H1 (cell line): Measurements from ENCODE around the gene CTIF. TPM values are rescaled to one million over a fixed set of nuclear protein-coding genes. Genes with fewer than 3 reads are reported as not detected.

Experiments
- CTCF ChIA-PET: fragments of 300-600 bp; sonication (Branson Sonifier 250); formaldehyde crosslinking; loops from one replicate; lab custom pipeline; 2021; ENCODE audit not compliant: partially characterized antibody; lab: Charles Lee
- POLR2A ChIA-PET: fragments of 300-600 bp; sonication (Branson Sonifier 250); formaldehyde crosslinking; loops from one replicate; lab custom pipeline; 2021; ENCODE audit warnings: inconsistent platforms; ENCODE audit not compliant: partially characterized antibody; lab: Charles Lee
- DNase-seq, 2 experiments: peaks; one replicate each; pipeline versions ENCODE4 v3.0.0 to v3.0.0-alpha.2; 2010 to 2022; ENCODE audit warnings: low spot score in 2 of 2, low read depth in 1 of 2, mixed read lengths in 1 of 2
- FAIRE-seq: peaks from 2 replicates; lab custom pipeline; 2011; peaks lifted over from hg19 to GRCh38; lab: Jason Lieb, UNC
- H2AFZ ChIP-seq: 2 replicates; pipeline ENCODE4 v1.8.1; 2012; ENCODE audit warnings: low read length, inconsistent platforms
- H2AK5ac ChIP-seq: 2 replicates; pipeline ENCODE4 v1.6.1; 2013; ENCODE audit warnings: low read depth, low read length
- H2BK120ac ChIP-seq: replicated peaks from 2 replicates; pipeline ENCODE3; 2013; ENCODE audit warnings: low read depth, low read length, inconsistent platforms
- H2BK12ac ChIP-seq: 2 replicates; pipeline ENCODE4 v1.6.1; 2013; ENCODE audit warnings: low read depth, low read length
- H2BK15ac ChIP-seq: 2 replicates; pipeline ENCODE4 v1.6.1; 2013; ENCODE audit warnings: low read length
- H2BK20ac ChIP-seq: 2 replicates; pipeline ENCODE4 v1.6.1; 2013; ENCODE audit warnings: low read length
- H2BK5ac ChIP-seq: 2 replicates; pipeline ENCODE4 v1.6.1; 2013; ENCODE audit warnings: low read depth, low read length
- H3K14ac ChIP-seq: 2 replicates; pipeline ENCODE4 v1.6.1; 2013; ENCODE audit warnings: inconsistent platforms; ENCODE audit not compliant: insufficient read length
- H3K18ac ChIP-seq: 2 replicates; pipeline ENCODE4 v1.6.1; 2013; ENCODE audit warnings: low read length; ENCODE audit errors: extremely low read depth
- H3K23ac ChIP-seq: 2 replicates; pipeline ENCODE4 v1.6.1; 2013; ENCODE audit warnings: inconsistent platforms; ENCODE audit not compliant: insufficient read length
- H3K23me2 ChIP-seq: 2 replicates; pipeline ENCODE4 v1.6.1; 2013; ENCODE audit warnings: low read depth, low read length
- H3K27ac ChIP-seq: 2 replicates; pipeline ENCODE4 v1.6.1; 2011; ENCODE audit warnings: low read depth, low read length, inconsistent platforms
- H3K27me3 ChIP-seq, 4 experiments: replicated peaks in 1 of 4; 1 replicate in 1 of 4; 2 replicates in 3 of 4; pipeline versions ENCODE4 v1.6.1 to v1.8.1; 2011 to 2013; ENCODE audit warnings: low read length in 3 of 4, mild to moderate bottlenecking in 3 of 4, inconsistent platforms in 2 of 4, mixed read lengths in 2 of 4, moderate library complexity in 1 of 4; ENCODE audit not compliant: control insufficient read depth in 3 of 4, insufficient read depth in 3 of 4; ENCODE audit errors: extremely low read depth in 1 of 4
- H3K36me3 ChIP-seq, 4 experiments: 2 replicates each; pipeline versions ENCODE4 v1.6.1 to v1.8.1; 2011 to 2013; ENCODE audit warnings: mild to moderate bottlenecking in 4 of 4, low read length in 3 of 4, moderate library complexity in 2 of 4, control low read depth in 1 of 4, inconsistent platforms in 1 of 4; ENCODE audit not compliant: insufficient read depth in 4 of 4, control insufficient read depth in 2 of 4
- H3K4ac ChIP-seq: replicated peaks from 2 replicates; pipeline ENCODE3; 2013; ENCODE audit warnings: low read length, low read depth, mixed read lengths, inconsistent platforms; ENCODE audit not compliant: insufficient read length
- H3K4me1 ChIP-seq, 4 experiments: replicated peaks in 1 of 4; 1 replicate in 1 of 4; 2 replicates in 3 of 4; pipeline versions ENCODE4 v1.6.1 to v1.8.1; 2011 to 2013; ENCODE audit warnings: low read length in 3 of 4, inconsistent platforms in 2 of 4, mixed read lengths in 1 of 4; ENCODE audit not compliant: insufficient read depth in 4 of 4, control insufficient read depth in 3 of 4
- H3K4me2 ChIP-seq, 2 experiments: 2 replicates each; pipeline versions ENCODE4 v1.6.1 to v1.8.1; 2011 to 2013; ENCODE audit warnings: low read depth in 2 of 2, low read length in 2 of 2, control low read depth in 1 of 2, inconsistent platforms in 1 of 2, mild to moderate bottlenecking in 1 of 2; ENCODE audit not compliant: insufficient read depth in 1 of 2
- H3K4me3 ChIP-seq, 4 experiments: fragments of 200-600, 300-600 bp in 1 of 4; sonication (generic), shearing (Covaris generic), sonication (Bioruptor Twin) in 1 of 4; 2 replicates each; pipeline versions ENCODE4 v1.5.1 to v1.8.1; 2011 to 2016; ENCODE audit warnings: low read length in 4 of 4, low read depth in 3 of 4, control low read depth in 2 of 4, inconsistent platforms in 2 of 4, mild to moderate bottlenecking in 2 of 4, mixed read lengths in 1 of 4, moderate library complexity in 1 of 4; ENCODE audit not compliant: insufficient read depth in 2 of 4; ENCODE audit errors: extremely low read depth in 1 of 4
- H3K56ac ChIP-seq: replicated peaks from 2 replicates; pipeline ENCODE3; 2013; ENCODE audit warnings: low read depth, mild to moderate bottlenecking, mixed read lengths, low read length, inconsistent platforms; ENCODE audit not compliant: insufficient read length
- H3K79me1 ChIP-seq: 2 replicates; pipeline ENCODE4 v1.6.1; 2013; ENCODE audit warnings: low read depth, low read length, control low read depth
- H3K79me2 ChIP-seq, 2 experiments: 2 replicates each; pipeline versions ENCODE4 v1.6.1 to v1.8.1; 2012 to 2013; ENCODE audit warnings: low read length in 2 of 2, mild to moderate bottlenecking in 2 of 2, inconsistent platforms in 1 of 2; ENCODE audit not compliant: insufficient read depth in 2 of 2, control insufficient read depth in 1 of 2
- H3K9ac ChIP-seq, 4 experiments: replicated peaks in 1 of 4; 1 replicate in 1 of 4; 2 replicates in 3 of 4; pipeline versions ENCODE4 v1.6.1 to v1.8.1; 2011 to 2013; ENCODE audit warnings: low read depth in 3 of 4, low read length in 3 of 4, control low read depth in 2 of 4, mild to moderate bottlenecking in 2 of 4, moderate library complexity in 2 of 4, inconsistent platforms in 1 of 4; ENCODE audit errors: extremely low read depth in 1 of 4
- H3K9me3 ChIP-seq, 2 experiments: 2 replicates each; pipeline versions ENCODE4 v1.6.1 to v1.8.1; 2012 to 2013; ENCODE audit warnings: mild to moderate bottlenecking in 2 of 2, moderate library complexity in 2 of 2, control low read depth in 1 of 2, inconsistent platforms in 1 of 2, low read depth in 1 of 2, low read length in 1 of 2, mixed read lengths in 1 of 2; ENCODE audit not compliant: insufficient read depth in 2 of 2
- H4K20me1 ChIP-seq, 2 experiments: replicated peaks in 1 of 2; 2 replicates each; pipeline versions ENCODE3 to v1.8.1; 2011 to 2013; ENCODE audit warnings: inconsistent platforms in 2 of 2, low read length in 2 of 2, mild to moderate bottlenecking in 1 of 2; ENCODE audit not compliant: insufficient read depth in 2 of 2, control insufficient read depth in 1 of 2
- H4K5ac ChIP-seq: 2 replicates; pipeline ENCODE4 v1.6.1; 2013; ENCODE audit warnings: low read length, low read depth, mixed read lengths, inconsistent platforms; ENCODE audit not compliant: insufficient read length
- H4K8ac ChIP-seq: 2 replicates; pipeline ENCODE4 v1.8.0; 2013; ENCODE audit warnings: mild to moderate bottlenecking, moderate library complexity, low read length, inconsistent platforms; ENCODE audit not compliant: insufficient read depth; ENCODE audit errors: extremely low read depth
- H4K91ac ChIP-seq: replicated peaks from 2 replicates; pipeline ENCODE3; 2013; ENCODE audit warnings: low read length, mixed read lengths, inconsistent platforms; ENCODE audit not compliant: insufficient read length
- ATF3 ChIP-seq: IDR thresholded peaks from 2 replicates; pipeline ENCODE4 v1.6.1; 2011; ENCODE audit warnings: low read depth, mild to moderate bottlenecking, low read length; ENCODE audit not compliant: insufficient read depth
- CBX5 ChIP-seq: fragments of 300-800, 300-1000 bp; sonication (generic); IDR thresholded peaks from 2 replicates; pipeline ENCODE4 v1.7.1; 2016; ENCODE audit warnings: antibody characterized with exemption, low read length, low read depth
- CEBPB ChIP-seq: IDR thresholded peaks from 2 replicates; pipeline ENCODE4 v1.6.1; 2012; ENCODE audit warnings: low read depth, low read length
- CTCF ChIP-seq, 3 experiments: IDR thresholded peaks; 1 replicate in 2 of 3; 2 replicates in 1 of 3; pipeline versions ENCODE4 v1.5.1 to v1.6.1; 2011; ENCODE audit warnings: low read length in 3 of 3, mild to moderate bottlenecking in 3 of 3, inconsistent platforms in 2 of 3, low read depth in 1 of 3, moderate library complexity in 1 of 3; ENCODE audit not compliant: insufficient read depth in 1 of 3; ENCODE audit errors: control extremely low read depth in 1 of 3
- E2F6 ChIP-seq: IDR thresholded peaks from 2 replicates; pipeline ENCODE4 v1.6.1; 2012; ENCODE audit warnings: inconsistent platforms
- GTF2F1 ChIP-seq: IDR thresholded peaks from 2 replicates; pipeline ENCODE4 v1.6.1; 2012; ENCODE audit warnings: low read depth, low read length, improper control_type of control experiment, borderline replicate concordance
- RAD21 ChIP-seq, 2 experiments: IDR thresholded peaks in 1 of 2; conservative IDR thresholded peaks in 1 of 2; 2 replicates each; pipeline ENCODE4 v1.6.1; 2011; ENCODE audit warnings: low read depth in 2 of 2, low read length in 2 of 2, improper control_type of control experiment in 1 of 2, inconsistent platforms in 1 of 2, mild to moderate bottlenecking in 1 of 2, moderate library complexity in 1 of 2
- SP4 ChIP-seq: IDR thresholded peaks from 2 replicates; pipeline ENCODE4 v1.6.1; 2012; ENCODE audit warnings: low read length, inconsistent platforms
- TBP ChIP-seq: IDR thresholded peaks from 2 replicates; pipeline ENCODE4 v1.6.1; 2011; ENCODE audit warnings: low read depth, low read length, improper control_type of control experiment
- ZNF274 ChIP-seq: IDR thresholded peaks from 2 replicates; pipeline ENCODE4 v1.7.0; 2012; ENCODE audit warnings: low read length, borderline replicate concordance; ENCODE audit errors: extremely low read depth
- WGBS, 2 experiments: shearing (Covaris generic) in 1 of 2; methylation state at CpG; one replicate each; pipeline versions ENCODE4 v1.1.6 to v1.1.7; 2013 to 2015; ENCODE audit warnings: low lambda C conversion rate in 2 of 2, mixed read lengths in 2 of 2, inconsistent platforms in 1 of 2, low coverage in 1 of 2, missing lambda C conversion rate in 1 of 2; ENCODE audit not compliant: insufficient replicate concordance in 2 of 2, insufficient coverage in 1 of 2, insufficient read length in 1 of 2; ENCODE audit errors: extremely low coverage in 1 of 2, missing lambda C conversion rate in 1 of 2; 5-methylcytosine and 5-hydroxymethylcytosine counted together
- polyA plus RNA-seq, 7 experiments: library from polyadenylated mRNA; depleted of rRNA in 3 of 7; stranded (reverse) in 5 of 7; unstranded in 2 of 7; fragments of >200 nt in 5 of 7; fragments of 200-250 nt in 2 of 7; gene quantifications; 1 replicate in 5 of 7; 2 replicates in 1 of 7; 4 replicates in 1 of 7; pipeline versions ENCODE4 v1.2.1 to v1.2.3, GENCODE V29; 2011 to 2013; ENCODE audit warnings: missing spikeins in 2 of 7, mixed read lengths in 2 of 7
- total RNA-seq: library from RNA; stranded (reverse); fragmentation: NEBNext Ultra II Directional; extraction: Animal tissue kit (Norgen Biotek cat#: 25700); gene quantifications from 2 replicates; pipeline ENCODE4 v1.2.1, GENCODE V29; 2021

CTIF gene
- total and polyA plus RNA-seq, 2 of the 8 experiments (the other 6 are each of a cell fraction or from before 2014, with no cell fraction given) = 9.0 to 17.8 TPM

GRCh38 chr18:48635806-48636205 lies 97.0 kb downstream of the CTIF start:
- H4K8ac ChIP-seq = no peak overlapping the region
- no peaks in the 10 kb centered on the region; the same call in 1 of the 2 replicates for H3K79me1 ChIP-seq
- peaks cover 0 to 6% of the 10 kb centered on the region in 2 experiments for H4K20me1 ChIP-seq
- no peak overlapping the region for H2AK5ac ChIP-seq
- no peaks in the 10 kb centered on the region for H3K23me2 ChIP-seq
- no peaks in the 10 kb centered on the region for H3K79me2 ChIP-seq
- H4K91ac ChIP-seq = no peak overlapping the region
- no peak overlapping the region for H3K4me2 ChIP-seq
- no peak overlapping the region for H2BK5ac ChIP-seq
- no peak overlapping the region for H2AFZ ChIP-seq
- FAIRE-seq (no peak), DNase-seq (no peak)
- H3K4ac ChIP-seq = no peak overlapping the region
- POLR2A ChIA-PET = no interaction called here
- no peak overlapping the region for H3K18ac ChIP-seq
- H3K9ac ChIP-seq = no peak overlapping the region
- CTCF ChIA-PET = interaction anchor here (0.7 to 7.2 kb wide), 18 partner anchors 8 to 160 kb away, joined by 3 to 72 read pairs (median 4); no protein-coding TSS in a partner anchor
- H3K9me3 ChIP-seq = no peaks in the 10 kb centered on the region
- H2BK120ac ChIP-seq = no peak overlapping the region
- H3K27me3 ChIP-seq = no peaks in the 10 kb centered on the region; a peak in 1 of 7 replicates
- no peak overlapping the region for H3K23ac ChIP-seq
- no peaks in the 10 kb centered on the region for H3K36me3 ChIP-seq
- no peak overlapping the region for H3K4me3 ChIP-seq
- no peak overlapping the region for H3K27ac ChIP-seq
- WGBS, 2 experiments = 94% methylated on average over 2 of the region's 2 CpGs; no CpG with 5 or more reads in 1 of the 2 experiments
- no peak overlapping the region for H4K5ac ChIP-seq
- H3K56ac ChIP-seq = no peak overlapping the region
- H2BK20ac ChIP-seq = no peak overlapping the region
- H2BK12ac ChIP-seq = no peak overlapping the region
- H3K14ac ChIP-seq = no peak overlapping the region
- H3K4me1 ChIP-seq = peaks cover 3 to 10% (median 7%) of the 10 kb centered on the region in 4 experiments; a peak in 4 of 7 replicates
- no peak overlapping the region for H2BK15ac ChIP-seq
- TF ChIP-seq TBP (no peak), CBX5 (no peak), CTCF (IDR thresholded peaks at IDR 0.05; ENCODE audit: control extremely low read depth in 1 of 3, insufficient read depth in 1 of 3, low read depth in 1 of 3, low read length in 3 of 3) (no peak), E2F6 (no peak), ZNF274 (no peak), ATF3 (no peak), RAD21 (IDR thresholded peaks at IDR 0.05 in 1 of 2, conservative IDR thresholded peaks at IDR 0.05 in 1 of 2; ENCODE audit: low read depth in 2 of 2, low read length in 2 of 2) (no peak), GTF2F1 (no peak), SP4 (no peak), CEBPB (no peak)
